ENCODE data around the gene C9orf152.

GRCh38 chr9:110187126-110187525, 20.8 kb downstream of the C9orf152 start:
- TF ChIP-seq POLR2A (IDR thresholded peaks at IDR 0.05; ENCODE audit: low read depth, low read length) (no peak), POLR2AphosphoS5 (IDR thresholded peaks at IDR 0.05; ENCODE audit: low read depth, low read length) (no peak), TAF1 (IDR thresholded peaks at IDR 0.05; ENCODE audit: borderline replicate concordance, low read depth, low read length) (no peak)
